ENCODE measurements around the gene ST6GALNAC5.

GRCh38 chr1:76835203-76835602 is 32.1 kb upstream of the ST6GALNAC5 start:
- no peak for TF ChIP-seq POLR2AphosphoS5 (IDR thresholded peaks at IDR 0.05; ENCODE audit: insufficient read depth, low read depth, low read length)
- no peak for TF ChIP-seq CTCF (IDR thresholded peaks at IDR 0.05; ENCODE audit: extremely low read depth in 1 of 2, insufficient read depth in 1 of 2, low read depth in 1 of 2, low read length in 2 of 2)
- TF ChIP-seq POLR2A (IDR thresholded peaks at IDR 0.05; ENCODE audit: low read depth, low read length): no peak
- no peak for TF ChIP-seq EZH2 (IDR thresholded peaks at IDR 0.05; ENCODE audit: borderline replicate concordance, low read depth, low read length, severe bottlenecking)
- TF ChIP-seq, protein P1, sequence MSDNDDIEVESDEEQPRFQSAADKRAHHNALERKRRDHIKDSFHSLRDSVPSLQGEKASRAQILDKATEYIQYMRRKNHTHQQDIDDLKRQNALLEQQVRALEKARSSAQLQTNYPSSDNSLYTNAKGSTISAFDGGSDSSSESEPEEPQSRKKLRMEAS (IDR thresholded peaks at IDR 0.05; ENCODE audit: insufficient read depth, insufficient read length): no peak

Data from endothelial cell of umbilical vein (primary cell).